Stimulated activated CD8-positive, alpha-beta memory T cell treated with anti-CD3 and anti-CD28 coated beads, Interleukin-15, amount 100 ng/mL, for 1 hour (primary cell): ENCODE results near the gene TRPV5.

ENCODE experiments used
- DNase-seq: peaks from one replicate; pipeline ENCODE4 v3.0.0-alpha.2; 2020; ENCODE audit warnings: low read depth

TRPV5 gene

DNA sequence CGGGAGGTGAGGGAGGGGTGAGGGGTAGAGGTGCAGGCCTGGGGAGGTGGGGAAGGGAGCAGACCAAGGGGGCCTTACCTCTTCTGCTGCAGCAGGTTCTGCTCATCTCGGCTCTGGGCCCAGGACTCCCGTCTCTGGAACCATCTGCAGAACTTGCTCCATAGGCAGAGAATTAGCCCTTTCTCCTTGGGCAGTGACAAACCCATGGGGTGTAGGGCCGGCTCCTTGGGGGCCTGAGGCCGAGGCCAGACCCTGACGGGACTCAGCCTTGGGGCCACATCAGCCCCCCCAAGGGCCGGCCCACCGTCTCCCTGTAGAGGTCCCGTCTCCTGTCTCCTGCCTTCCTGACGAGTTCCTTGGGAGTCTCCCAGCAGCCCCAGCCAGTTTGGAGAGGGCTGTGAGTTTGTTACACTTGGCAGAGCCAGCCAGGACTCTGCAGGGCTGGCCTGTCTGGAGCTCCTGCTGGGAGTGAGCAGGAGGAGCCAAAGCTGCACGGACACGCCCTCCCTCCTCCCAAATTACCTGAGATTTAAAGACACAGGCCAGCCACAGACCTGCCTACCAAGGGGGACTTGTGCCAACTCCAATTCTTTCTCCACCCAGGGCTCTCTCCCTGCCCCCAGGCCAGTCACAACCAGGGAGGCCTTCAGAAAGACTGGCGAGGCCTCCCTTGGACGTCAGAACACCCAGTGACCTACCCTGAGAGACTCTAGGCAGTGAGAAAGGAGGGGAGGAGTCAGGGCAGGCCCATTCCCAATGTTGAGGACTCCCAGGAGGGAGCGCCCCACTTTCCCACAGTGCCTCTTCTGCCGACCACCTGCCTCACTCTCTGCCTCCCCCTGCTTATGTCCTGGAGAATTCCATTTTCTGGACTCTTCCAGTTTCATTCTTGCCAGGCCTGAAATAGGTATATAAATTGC, 48.0 kb downstream of the TRPV5 start, which contains the start of gene TRPV6:
TSS of gene TRPV6 (minus strand) at position 435 of the 920 bp plus-strand sequence.
- DNase-seq: no peak

DNA sequence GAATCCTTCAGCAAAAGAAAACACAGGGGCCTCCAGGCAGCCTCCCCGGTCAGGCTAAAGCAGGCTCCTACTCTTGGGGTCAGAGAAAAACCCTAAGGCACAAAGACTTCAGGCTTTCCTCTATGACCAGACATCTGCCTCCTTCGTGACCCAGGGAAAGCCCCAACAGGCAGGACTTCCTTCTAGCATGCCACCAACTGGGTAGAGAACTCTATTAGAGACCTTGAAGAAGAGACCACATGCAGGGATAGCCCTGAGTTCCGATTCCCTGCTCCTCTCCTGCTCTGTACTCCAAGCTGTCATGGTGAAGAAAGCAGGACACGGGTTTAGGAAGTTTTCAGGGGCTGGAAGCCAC, 49.3 kb downstream of the TRPV5 start:
- no peak for DNase-seq

DNA sequence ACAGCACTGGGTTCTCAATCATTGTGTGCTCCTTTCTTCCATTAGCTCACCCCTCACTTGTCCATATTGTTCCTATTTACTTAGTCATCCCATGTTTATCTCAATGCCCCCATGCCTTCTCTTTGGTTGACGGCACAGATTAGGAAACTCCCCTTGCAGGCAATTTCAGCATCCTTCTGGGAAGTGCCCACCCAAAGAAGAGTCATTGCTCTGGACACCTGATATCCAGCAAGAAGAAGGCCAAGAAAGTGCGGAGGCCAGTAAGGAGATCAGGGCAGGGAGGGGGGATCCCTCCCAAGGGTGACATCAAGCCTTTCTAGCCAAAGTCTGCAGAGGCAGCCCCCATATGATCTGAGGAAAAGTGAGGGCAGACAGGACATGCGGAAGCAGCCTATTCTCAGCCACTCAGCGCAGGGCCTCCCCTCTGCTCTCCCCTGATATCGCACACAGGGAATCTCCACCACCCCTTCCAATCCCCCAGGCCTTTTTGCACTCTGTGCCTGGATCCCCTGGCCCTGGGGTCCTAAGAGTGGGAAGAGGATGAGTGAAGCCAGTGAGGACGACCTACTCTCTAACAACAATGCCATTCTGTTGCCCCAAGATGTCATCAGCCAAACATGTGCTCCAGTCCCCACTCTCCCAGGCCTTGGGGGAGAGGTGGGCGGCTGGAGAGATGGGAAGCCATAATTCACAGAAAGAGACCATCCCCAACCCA, 49.8 kb downstream of the TRPV5 start:
- no peak for DNase-seq

DNA sequence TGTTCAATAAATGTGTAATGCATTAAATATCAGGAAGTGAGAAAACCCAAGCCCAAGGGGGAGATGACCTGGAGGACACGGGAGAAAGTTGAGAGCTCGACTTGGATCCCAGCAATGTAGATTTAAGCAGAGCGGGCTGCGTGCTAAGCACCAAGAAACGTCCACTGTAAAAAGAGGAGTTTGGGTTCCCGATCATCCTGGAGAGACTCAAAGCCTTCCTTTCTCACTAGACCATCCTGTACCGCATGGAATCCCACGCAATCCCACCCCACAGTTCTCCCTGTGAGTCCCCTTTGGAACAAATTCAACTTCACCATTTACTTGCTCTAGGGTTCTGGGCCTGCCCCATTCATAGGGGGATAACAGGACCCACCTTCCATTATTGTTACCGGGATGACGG, 50.4 kb downstream of the TRPV5 start:
- DNase-seq: no peak

DNA sequence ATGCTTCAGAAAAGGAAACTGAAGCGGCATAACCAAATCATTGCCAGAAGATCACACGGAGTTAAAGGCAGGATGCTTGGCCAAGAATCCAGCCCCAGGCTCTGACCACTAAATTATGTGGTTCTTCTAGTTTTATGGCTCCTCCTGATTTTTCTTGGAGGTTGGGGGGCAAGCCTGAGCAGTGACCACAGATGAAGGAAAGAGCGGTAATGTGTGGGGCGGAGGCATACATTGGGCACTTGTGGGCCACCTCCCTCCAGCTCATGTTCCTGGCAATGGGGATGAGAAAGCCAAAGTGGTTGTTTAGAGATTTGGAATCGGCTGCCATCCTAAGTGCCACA, 51.2 kb downstream of the TRPV5 start:
- no peak for DNase-seq

DNA sequence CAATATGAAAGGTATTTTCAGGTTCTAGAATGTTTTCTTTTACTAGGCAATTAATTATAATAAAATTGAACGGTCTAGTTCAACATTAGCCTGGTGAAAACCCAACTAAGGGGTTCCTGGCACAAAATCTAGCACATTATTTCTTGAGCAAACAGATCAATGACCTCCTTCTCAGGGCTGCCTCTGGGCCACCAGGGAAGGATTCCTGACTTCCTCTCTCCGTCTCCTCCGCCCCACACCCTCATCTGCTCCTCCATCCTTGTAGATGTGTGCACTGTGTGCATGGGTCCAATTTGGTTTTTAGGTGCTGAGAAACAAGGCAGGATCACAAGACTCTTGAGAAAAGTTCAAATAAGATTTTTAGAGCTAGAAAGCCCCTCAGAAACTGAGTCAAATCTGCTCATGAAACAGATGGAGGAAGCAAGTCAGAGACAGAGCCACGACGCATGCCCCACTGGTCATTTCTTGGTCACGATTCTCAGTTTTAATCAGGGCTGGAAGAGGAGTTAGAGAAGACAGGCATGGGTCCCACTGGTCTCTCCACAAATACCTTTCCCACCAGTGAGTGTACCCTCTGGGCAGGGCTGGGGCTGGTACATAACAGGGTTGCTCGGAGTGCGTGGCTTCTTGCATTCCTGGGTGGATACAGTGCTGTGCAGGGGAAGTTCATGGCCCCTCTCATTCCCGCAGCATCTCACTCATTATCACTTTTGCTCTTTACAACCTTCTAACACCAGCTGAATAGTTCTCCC, 51.8 kb downstream of the TRPV5 start:
- no peak for DNase-seq

DNA sequence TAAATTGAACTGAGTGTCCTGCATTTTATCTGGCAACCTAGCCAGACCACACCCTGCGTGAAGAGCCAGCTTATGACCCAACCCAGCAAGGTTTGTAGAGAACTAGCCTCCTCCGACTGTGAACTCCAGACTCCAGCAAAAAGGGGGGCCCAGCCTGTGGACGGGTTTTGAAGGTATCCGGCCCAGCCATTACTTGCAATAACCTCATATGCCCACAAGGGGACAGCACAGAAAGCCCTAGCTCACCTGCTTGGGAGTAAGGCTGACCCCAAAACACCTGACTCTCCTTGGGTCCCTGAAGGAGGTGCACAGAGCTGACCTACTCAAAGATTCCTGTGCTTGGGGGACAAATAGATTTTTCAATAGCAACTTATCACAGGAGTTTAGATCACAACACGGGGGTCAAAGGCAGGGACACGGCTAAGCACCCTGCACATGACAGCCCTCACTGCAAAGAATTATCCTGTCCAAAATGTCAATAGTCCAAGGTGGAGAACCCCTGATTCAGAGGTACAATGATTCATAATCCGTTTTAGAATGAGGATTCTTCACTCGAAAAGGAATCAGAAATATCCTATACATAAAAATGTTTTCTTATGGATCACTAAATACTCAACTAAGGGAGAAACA, 52.6 kb downstream of the TRPV5 start:
- DNase-seq: peak; percentile 6

DNA sequence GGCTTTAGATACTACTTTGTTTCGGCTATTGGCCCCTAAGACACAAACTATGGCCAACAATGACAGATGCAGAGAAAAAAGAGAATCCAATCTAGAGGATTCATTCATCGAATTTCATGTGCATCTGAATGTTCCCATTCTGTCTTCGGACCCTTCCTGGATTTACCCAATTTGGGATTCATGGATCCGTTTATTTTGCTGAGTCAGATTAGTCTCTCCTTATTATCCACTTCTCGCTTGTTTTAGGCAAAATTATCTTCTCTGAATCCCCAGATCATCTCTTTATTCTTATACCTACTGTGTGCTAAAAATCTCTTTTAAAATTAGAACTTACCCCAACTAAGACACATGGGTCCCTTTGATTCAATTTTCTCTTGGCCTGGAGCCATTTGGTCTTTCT, 54.5 kb downstream of the TRPV5 start:
- DNase-seq: no peak

DNA sequence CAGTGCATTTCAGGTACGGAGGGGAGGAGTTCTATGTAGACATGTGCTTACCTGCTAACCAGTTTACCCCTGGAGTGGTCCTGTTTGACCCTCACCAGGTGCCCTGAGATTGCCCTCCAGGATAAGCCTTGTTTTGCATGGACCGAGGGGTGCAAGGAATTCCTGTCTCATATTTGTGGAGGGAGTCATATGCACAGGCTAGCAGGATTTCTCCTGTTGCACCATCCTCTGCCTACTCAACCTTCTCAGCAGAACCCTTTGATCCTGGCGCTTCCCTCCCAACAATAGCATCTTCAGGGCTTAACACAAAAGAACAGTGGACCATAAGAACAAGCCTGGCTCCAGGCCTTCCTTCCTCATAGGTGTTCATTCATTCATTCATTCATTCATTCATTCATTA, 55.2 kb downstream of the TRPV5 start:
- DNase-seq: no peak

DNA sequence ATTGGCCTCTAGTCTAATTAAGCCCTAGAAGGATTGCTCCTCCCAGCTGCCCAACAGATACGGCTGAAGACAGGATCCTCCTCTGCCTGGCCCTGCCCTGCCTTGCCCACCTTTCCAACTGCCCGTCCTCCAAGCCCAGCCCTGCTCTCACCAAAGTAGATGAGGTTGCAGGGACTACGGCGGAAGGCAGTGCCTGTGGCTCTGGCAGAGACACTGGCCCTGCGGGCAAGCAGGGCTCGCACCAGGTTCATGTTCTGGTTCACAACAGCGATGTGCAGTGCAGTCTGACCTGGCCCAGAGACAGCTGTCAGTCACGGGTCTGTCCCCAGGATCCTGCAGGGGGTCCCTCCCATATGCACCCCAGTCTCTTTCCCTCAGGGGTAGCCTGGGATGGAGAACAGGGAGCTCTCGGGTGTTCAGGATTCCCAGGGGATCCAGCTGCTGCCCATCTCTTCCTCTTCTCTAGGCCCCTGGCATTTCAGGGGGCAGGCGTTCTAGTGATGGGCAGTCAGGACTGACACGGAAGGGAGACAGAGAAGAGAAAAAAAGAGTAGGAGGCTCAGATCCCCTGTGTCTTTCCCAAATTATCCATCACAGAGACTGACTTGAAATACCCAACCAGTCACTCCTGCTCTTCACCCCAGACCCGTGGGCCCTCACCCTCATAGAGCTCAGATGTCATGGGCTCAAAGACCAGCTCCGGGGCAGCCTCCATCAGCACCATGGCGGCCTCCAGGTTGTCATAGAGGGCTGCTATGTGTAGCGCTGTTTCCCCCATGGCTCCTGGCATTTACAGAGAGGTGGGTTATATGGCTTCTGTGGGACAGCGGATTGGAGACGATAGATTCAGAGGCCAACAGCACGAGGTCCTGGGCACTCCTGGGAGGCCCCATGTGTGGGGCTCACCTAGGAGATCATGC, 56.3 kb downstream of the TRPV5 start:
- DNase-seq: no peak

DNA sequence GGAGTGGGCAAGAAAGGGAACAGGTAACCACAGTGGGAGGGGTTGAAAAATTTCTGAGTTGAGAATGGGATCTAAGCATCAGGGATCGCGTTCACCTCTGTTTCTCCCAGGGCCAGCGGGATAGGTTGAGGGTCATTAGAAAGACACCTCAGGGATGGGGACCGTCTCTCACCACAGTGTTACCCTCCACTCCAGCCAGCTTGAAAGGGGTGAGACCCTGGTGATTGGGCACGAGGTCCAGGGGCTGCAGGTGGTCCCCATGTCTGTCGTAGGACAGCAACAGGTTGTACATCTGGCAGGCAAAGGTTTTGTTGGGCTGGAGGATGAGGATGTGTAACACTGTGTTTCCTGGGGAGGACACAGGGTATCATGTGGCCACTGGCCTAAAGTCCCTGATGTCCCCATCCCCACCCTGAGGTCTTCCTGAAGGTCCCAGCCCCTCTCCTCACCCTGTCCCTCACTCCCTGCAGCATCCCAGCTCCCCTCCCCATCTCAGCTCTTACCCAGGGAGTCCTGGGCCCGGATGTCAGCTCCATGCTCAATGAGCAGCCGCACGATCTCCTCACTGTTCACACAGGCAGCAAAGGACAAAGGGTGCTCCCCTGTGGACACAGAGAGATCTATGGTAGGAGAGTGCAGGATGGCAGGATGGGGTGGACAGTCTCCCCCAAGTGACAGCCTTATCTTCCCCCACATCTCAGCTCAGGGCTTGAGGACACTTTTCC, 57.1 kb downstream of the TRPV5 start:
- no peak for DNase-seq

DNA sequence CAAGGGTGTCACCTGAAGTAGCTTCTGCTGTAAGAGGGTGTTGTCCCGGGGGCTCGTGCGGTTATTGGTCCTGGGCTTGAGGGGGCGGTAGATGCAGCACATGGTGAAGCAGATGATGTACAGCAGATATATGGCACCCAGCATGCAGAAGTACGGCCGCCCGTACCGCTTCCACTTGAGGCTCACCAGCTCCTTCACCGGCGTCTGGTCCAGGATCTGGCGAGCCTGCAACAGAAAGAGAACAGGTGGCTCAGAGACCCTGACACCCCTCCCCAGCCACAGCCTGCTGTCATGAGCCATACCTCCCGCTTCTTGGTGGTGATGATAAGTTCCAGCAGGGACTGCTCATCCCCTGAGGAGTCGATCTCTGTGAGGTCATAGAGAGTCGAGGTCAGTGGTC, 58.1 kb downstream of the TRPV5 start:
- DNase-seq: no peak

DNA sequence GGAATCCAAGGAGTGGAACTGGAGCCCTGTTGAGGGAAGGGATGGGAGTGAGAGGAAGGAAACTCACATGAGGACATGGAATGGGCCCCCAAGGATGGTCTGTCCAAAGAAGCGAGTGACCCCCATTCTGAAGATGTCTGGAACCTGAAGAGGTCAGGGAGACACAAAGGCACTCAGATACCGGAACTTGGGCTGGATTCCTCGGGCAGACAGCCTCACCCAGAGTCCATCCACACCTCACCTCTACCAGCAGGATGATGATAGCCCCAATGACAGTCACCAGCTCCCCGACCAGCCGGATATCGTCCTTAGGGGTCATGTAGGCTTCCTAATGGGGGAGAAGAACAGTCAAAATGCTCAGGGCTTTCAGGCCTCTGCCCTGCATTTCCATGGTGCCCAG, 58.7 kb downstream of the TRPV5 start:
- DNase-seq: no peak

DNA sequence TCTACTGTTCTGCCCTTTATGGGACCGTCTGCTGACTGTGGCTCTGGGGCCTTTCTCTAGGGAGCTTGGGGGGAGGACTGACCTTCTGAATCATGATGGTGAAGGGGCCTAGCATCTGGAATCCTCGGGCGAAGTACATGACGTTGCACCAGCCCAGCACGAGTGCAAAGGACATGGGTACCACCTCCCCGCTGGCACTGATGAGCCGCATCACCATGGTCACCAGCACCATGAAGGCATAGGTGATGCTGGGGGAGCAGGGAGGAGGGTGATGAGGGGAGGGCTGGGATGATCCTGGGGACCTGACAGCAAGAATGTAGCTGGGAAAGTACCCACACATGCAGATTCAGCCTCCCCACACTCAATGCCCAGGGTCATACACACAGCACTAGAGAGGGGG, 59.1 kb downstream of the TRPV5 start:
- no peak for DNase-seq

DNA sequence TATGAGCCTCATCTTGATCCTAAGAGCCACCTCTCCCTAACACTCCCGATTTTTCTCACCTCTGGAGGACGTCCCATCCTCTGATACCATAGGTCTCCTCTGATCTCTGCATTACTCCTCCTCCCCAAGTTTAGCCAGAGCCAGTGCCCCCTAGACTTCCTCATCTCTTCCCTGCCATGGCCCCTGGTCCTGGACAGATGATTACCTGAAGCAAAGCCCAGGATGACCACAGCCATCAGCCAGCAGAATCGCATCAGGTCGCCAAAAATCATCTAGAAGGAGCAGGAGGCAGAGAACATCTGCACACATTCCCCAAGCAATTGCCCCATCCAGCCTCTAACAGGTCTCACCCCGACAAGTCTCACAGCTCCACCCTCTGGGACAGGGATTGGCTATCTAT, 59.7 kb downstream of the TRPV5 start:
- no peak for DNase-seq

DNA sequence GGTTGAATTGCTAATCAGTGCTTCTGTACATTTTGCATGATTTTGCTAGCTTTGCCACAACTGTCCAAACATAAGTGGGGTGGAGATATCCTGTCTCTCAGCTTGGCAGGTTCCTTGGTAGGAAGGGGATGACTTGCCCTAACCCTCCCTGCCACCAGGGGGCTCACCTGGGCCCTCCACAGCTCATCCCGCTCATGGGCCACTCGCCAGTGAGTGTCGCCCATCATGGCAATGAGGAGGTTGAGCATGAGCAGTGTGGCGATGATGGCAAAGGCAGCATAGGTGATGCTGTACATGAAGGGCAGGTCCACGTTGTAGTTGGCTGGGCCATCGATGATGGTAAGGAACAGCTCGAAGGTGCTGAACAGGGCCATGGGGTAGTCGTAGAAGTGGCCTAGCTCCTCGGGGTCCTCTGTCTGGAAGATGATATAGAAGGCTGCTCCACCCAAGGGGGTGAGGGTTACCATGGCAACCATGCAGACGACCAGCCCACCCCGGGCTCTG, 60.2 kb downstream of the TRPV5 start:
- no peak for DNase-seq

DNA sequence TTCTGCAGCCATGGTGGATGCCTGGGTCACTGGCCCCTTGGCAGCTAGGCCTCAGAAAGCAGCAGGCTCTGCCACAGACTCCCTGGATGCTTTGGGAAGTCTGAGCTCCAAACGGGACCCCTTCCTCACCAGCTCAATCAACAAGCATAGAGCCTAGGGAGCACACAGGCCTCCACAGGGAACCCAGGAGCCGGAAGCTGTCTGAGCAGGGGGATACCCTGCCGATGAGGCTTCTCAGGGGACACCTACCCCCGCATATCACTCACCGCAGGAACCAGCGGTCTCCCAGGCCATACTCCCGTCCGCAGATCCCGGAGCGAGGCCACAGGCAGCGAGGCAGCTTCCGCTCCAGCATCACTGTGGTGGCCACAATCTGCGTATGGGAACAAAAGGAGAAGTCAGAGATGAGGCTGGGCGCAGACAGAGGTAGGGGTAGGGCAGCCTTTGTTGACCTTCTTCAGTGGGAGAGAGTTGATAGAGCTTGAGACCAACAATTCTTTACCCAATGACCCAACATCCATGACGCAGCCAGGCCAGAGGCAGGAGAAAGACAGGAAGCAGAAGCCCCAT, 61.4 kb downstream of the TRPV5 start:
- DNase-seq: no peak

DNA sequence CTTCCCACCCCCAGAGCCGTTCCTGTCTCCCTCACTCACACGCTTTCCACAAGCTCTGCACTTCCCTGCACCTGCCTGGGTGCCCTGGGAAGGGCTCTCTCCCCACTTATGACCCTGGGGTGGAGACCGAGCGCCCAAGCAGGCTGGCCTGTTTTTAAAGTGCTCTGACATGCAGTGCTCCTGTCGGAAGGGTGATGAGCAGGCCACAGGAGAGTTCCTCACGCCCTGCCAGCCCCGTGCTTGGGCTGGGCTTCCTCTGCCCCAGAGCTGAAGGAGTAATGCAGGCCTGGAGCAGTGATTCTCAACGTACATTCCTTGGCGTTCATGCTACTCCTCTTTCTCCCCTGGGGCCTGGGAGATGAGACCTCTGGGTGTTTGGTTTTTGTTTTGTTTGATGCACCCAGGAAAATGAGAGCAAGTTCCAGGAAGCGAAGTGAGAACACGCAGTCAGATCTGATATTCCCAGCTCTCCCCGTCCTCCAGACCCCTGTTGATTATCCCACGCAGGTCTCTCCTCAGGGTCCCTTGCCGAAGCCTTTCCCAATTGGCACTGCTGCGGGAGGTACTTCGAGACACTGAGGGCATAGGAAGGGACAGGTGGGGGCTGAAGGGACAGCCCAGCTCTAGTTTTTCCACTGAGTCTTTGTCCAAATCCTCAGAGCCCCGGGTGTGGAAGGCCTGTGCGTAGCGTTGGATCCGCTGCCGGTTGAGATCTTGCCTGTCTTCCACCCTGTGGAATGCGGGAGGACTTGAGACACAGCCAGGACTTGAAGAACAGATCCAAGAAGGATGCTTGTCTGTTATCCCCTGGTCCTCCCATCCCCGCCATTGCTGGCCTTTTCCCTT, 62.1 kb downstream of the TRPV5 start:
- DNase-seq: no peak
